ENCODE results near the gene NMT1. TPM values are rescaled to one million over a fixed set of nuclear protein-coding genes. Genes with fewer than 3 reads are reported as not detected.

Gene NMT1
- total RNA-seq, 1 experiment from 2014 or later = 152 TPM

DNA sequence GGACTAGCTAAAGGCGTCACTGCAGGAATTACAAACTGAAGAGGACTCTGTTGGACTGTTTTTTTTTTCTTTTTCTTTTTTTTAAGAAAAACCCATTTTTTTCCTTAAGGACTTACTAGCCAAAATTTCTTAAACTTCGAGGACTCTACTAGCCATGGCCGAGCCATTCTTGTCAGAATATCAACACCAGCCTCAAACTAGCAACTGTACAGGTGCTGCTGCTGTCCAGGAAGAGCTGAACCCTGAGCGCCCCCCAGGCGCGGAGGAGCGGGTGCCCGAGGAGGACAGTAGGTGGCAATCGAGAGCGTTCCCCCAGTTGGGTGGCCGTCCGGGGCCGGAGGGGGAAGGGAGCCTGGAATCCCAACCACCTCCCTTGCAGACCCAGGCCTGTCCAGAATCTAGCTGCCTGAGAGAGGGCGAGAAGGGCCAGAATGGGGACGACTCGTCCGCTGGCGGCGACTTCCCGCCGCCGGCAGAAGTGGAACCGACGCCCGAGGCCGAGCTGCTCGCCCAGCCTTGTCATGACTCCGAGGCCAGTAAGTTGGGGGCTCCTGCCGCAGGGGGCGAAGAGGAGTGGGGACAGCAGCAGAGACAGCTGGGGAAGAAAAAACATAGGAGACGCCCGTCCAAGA is 88.0 kb downstream of the NMT1 start (continued):
- TF ChIP-seq, protein P1, sequence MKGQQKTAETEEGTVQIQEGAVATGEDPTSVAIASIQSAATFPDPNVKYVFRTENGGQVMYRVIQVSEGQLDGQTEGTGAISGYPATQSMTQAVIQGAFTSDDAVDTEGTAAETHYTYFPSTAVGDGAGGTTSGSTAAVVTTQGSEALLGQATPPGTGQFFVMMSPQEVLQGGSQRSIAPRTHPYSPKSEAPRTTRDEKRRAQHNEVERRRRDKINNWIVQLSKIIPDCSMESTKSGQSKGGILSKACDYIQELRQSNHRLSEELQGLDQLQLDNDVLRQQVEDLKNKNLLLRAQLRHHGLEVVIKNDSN (CRISPR knock-in tag; IDR thresholded peaks at IDR 0.05) = 0 out of 2 replicates have a peak, but pooled peaks have one; percentile 4
- TF ChIP-seq, protein P2, sequence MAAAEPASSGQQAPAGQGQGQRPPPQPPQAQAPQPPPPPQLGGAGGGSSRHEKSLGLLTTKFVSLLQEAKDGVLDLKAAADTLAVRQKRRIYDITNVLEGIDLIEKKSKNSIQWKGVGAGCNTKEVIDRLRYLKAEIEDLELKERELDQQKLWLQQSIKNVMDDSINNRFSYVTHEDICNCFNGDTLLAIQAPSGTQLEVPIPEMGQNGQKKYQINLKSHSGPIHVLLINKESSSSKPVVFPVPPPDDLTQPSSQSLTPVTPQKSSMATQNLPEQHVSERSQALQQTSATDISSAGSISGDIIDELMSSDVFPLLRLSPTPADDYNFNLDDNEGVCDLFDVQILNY (CRISPR knock-in tag; IDR thresholded peaks at IDR 0.05) = no peak
- TF ChIP-seq EMX1 (CRISPR knock-in tag; IDR thresholded peaks at IDR 0.05) = no peak
- no peak for TF ChIP-seq JUN (CRISPR knock-in tag; IDR thresholded peaks at IDR 0.05)
- TF ChIP-seq, protein P3, sequence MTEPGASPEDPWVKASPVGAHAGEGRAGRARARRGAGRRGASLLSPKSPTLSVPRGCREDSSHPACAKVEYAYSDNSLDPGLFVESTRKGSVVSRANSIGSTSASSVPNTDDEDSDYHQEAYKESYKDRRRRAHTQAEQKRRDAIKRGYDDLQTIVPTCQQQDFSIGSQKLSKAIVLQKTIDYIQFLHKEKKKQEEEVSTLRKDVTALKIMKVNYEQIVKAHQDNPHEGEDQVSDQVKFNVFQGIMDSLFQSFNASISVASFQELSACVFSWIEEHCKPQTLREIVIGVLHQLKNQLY (CRISPR knock-in tag; IDR thresholded peaks at IDR 0.05) = no peak
- TF ChIP-seq SP1 (CRISPR knock-in tag; conservative IDR thresholded peaks at IDR 0.05) = peak; percentile 35; the same call in 1 of the 2 replicates
- TF ChIP-seq ZNF263 (CRISPR knock-in tag; IDR thresholded peaks at IDR 0.05; ENCODE audit: low read depth) = no peak
- TF ChIP-seq SOX15 (CRISPR knock-in tag; IDR thresholded peaks at IDR 0.05) = no peak
- no peak for TF ChIP-seq CBFB (CRISPR knock-in tag; IDR thresholded peaks at IDR 0.05; ENCODE audit: low read depth)
- TF ChIP-seq, protein P4, sequence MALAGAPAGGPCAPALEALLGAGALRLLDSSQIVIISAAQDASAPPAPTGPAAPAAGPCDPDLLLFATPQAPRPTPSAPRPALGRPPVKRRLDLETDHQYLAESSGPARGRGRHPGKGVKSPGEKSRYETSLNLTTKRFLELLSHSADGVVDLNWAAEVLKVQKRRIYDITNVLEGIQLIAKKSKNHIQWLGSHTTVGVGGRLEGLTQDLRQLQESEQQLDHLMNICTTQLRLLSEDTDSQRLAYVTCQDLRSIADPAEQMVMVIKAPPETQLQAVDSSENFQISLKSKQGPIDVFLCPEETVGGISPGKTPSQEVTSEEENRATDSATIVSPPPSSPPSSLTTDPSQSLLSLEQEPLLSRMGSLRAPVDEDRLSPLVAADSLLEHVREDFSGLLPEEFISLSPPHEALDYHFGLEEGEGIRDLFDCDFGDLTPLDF (CRISPR knock-in tag; IDR thresholded peaks at IDR 0.05) = no peak
- TF ChIP-seq MYBL2 (CRISPR knock-in tag; IDR thresholded peaks at IDR 0.05) = no peak
- TF ChIP-seq, protein P5, sequence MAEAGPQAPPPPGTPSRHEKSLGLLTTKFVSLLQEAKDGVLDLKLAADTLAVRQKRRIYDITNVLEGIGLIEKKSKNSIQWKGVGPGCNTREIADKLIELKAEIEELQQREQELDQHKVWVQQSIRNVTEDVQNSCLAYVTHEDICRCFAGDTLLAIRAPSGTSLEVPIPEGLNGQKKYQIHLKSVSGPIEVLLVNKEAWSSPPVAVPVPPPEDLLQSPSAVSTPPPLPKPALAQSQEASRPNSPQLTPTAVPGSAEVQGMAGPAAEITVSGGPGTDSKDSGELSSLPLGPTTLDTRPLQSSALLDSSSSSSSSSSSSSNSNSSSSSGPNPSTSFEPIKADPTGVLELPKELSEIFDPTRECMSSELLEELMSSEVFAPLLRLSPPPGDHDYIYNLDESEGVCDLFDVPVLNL (CRISPR knock-in tag; IDR thresholded peaks at IDR 0.05; ENCODE audit: borderline replicate concordance, low read depth) = no peak
- TF ChIP-seq ZNF317 (CRISPR knock-in tag; IDR thresholded peaks at IDR 0.05; ENCODE audit: borderline replicate concordance, low read depth) = no peak
- no peak for TF ChIP-seq OVOL2 (CRISPR knock-in tag; IDR thresholded peaks at IDR 0.05; ENCODE audit: borderline replicate concordance)
- TF ChIP-seq, protein P6, sequence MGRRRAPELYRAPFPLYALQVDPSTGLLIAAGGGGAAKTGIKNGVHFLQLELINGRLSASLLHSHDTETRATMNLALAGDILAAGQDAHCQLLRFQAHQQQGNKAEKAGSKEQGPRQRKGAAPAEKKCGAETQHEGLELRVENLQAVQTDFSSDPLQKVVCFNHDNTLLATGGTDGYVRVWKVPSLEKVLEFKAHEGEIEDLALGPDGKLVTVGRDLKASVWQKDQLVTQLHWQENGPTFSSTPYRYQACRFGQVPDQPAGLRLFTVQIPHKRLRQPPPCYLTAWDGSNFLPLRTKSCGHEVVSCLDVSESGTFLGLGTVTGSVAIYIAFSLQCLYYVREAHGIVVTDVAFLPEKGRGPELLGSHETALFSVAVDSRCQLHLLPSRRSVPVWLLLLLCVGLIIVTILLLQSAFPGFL (CRISPR knock-in tag; IDR thresholded peaks at IDR 0.05; ENCODE audit: borderline replicate concordance) = no peak
- no peak for TF ChIP-seq TP53 (CRISPR knock-in tag; IDR thresholded peaks at IDR 0.05)
- TF ChIP-seq SMAD3 (CRISPR knock-in tag; IDR thresholded peaks at IDR 0.05; ENCODE audit: borderline replicate concordance) = no peak
- TF ChIP-seq MXD4 (CRISPR knock-in tag; IDR thresholded peaks at IDR 0.05; ENCODE audit: borderline replicate concordance) = no peak
- no peak for TF ChIP-seq IRF2 (CRISPR knock-in tag; IDR thresholded peaks at IDR 0.05; ENCODE audit: borderline replicate concordance, low read depth)
- TF ChIP-seq TEAD1 (CRISPR knock-in tag; IDR thresholded peaks at IDR 0.05) = 0 out of 2 replicates have a peak, but pooled peaks have one; percentile 26
- TF ChIP-seq, protein P7, sequence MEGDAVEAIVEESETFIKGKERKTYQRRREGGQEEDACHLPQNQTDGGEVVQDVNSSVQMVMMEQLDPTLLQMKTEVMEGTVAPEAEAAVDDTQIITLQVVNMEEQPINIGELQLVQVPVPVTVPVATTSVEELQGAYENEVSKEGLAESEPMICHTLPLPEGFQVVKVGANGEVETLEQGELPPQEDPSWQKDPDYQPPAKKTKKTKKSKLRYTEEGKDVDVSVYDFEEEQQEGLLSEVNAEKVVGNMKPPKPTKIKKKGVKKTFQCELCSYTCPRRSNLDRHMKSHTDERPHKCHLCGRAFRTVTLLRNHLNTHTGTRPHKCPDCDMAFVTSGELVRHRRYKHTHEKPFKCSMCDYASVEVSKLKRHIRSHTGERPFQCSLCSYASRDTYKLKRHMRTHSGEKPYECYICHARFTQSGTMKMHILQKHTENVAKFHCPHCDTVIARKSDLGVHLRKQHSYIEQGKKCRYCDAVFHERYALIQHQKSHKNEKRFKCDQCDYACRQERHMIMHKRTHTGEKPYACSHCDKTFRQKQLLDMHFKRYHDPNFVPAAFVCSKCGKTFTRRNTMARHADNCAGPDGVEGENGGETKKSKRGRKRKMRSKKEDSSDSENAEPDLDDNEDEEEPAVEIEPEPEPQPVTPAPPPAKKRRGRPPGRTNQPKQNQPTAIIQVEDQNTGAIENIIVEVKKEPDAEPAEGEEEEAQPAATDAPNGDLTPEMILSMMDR (IDR thresholded peaks at IDR 0.05) = peak; percentile 39; the same call in 1 of the 2 replicates
- TF ChIP-seq ZBTB21 (CRISPR knock-in tag; IDR thresholded peaks at IDR 0.05; ENCODE audit: borderline replicate concordance) = no peak
- no peak for TF ChIP-seq HMGA2 (CRISPR knock-in tag; IDR thresholded peaks at IDR 0.05)
- no peak for TF ChIP-seq GRHL2 (CRISPR knock-in tag; IDR thresholded peaks at IDR 0.05; ENCODE audit: insufficient replicate concordance, severe bottlenecking)
- TF ChIP-seq, protein P8, sequence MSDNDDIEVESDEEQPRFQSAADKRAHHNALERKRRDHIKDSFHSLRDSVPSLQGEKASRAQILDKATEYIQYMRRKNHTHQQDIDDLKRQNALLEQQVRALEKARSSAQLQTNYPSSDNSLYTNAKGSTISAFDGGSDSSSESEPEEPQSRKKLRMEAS (CRISPR knock-in tag; IDR thresholded peaks at IDR 0.05) = 0 out of 2 replicates have a peak, but pooled peaks have one; percentile 15
- TF ChIP-seq, protein P9, sequence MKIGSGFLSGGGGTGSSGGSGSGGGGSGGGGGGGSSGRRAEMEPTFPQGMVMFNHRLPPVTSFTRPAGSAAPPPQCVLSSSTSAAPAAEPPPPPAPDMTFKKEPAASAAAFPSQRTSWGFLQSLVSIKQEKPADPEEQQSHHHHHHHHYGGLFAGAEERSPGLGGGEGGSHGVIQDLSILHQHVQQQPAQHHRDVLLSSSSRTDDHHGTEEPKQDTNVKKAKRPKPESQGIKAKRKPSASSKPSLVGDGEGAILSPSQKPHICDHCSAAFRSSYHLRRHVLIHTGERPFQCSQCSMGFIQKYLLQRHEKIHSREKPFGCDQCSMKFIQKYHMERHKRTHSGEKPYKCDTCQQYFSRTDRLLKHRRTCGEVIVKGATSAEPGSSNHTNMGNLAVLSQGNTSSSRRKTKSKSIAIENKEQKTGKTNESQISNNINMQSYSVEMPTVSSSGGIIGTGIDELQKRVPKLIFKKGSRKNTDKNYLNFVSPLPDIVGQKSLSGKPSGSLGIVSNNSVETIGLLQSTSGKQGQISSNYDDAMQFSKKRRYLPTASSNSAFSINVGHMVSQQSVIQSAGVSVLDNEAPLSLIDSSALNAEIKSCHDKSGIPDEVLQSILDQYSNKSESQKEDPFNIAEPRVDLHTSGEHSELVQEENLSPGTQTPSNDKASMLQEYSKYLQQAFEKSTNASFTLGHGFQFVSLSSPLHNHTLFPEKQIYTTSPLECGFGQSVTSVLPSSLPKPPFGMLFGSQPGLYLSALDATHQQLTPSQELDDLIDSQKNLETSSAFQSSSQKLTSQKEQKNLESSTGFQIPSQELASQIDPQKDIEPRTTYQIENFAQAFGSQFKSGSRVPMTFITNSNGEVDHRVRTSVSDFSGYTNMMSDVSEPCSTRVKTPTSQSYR (CRISPR knock-in tag; IDR thresholded peaks at IDR 0.05) = peak; percentile 58; the same call in 1 of the 2 replicates
- TF ChIP-seq ATF1 (CRISPR knock-in tag; IDR thresholded peaks at IDR 0.05) = no peak
